Trophoblast cell (in vitro differentiated cells and primary cell): ENCODE measurements around the gene SERPINA7.
"Not testable (repeated sequence)": the region's sequence is repeated elsewhere in the genome, so short reads cannot be mapped to it uniquely, and the experiment has no call there.

Source experiments
- DNase-seq, 2 donors: peaks; one replicate each; pipeline ENCODE4 v3.0.0-alpha.2; 2016
- H2AFZ ChIP-seq: 2 replicates; pipeline ENCODE4 v1.6.1; 2013; ENCODE audit warnings: low read length, moderate library complexity, mild to moderate bottlenecking; ENCODE audit not compliant: insufficient read depth, poor library complexity
- H2AK5ac ChIP-seq: 2 replicates; pipeline ENCODE4 v1.6.1; 2013; ENCODE audit warnings: mild to moderate bottlenecking, low read length
- H2BK120ac ChIP-seq: 2 replicates; pipeline ENCODE4 v1.6.1; 2013; ENCODE audit warnings: low read length, mild to moderate bottlenecking, moderate library complexity; ENCODE audit not compliant: insufficient read depth, poor library complexity
- H2BK12ac ChIP-seq: 2 replicates; pipeline ENCODE4 v1.6.1; 2013; ENCODE audit warnings: mild to moderate bottlenecking, low read length, moderate library complexity
- H2BK5ac ChIP-seq: 2 replicates; pipeline ENCODE4 v1.6.1; 2013; ENCODE audit warnings: low read length, low read depth, moderate library complexity, mild to moderate bottlenecking; ENCODE audit not compliant: poor library complexity
- H3K14ac ChIP-seq: 2 replicates; pipeline ENCODE4 v1.6.1; 2013; ENCODE audit warnings: mild to moderate bottlenecking, low read length
- H3K18ac ChIP-seq: 2 replicates; pipeline ENCODE4 v1.6.1; 2013; ENCODE audit warnings: mild to moderate bottlenecking, low read length
- H3K23ac ChIP-seq: 2 replicates; pipeline ENCODE4 v1.6.1; 2013; ENCODE audit warnings: low read length
- H3K27ac ChIP-seq: 2 replicates; pipeline ENCODE4 v1.5.1; 2013; ENCODE audit warnings: low read depth, mild to moderate bottlenecking, inconsistent platforms, low read length, moderate library complexity
- H3K27me3 ChIP-seq: 2 replicates; pipeline ENCODE4 v1.6.1; 2013; ENCODE audit warnings: inconsistent platforms, mild to moderate bottlenecking, low read length, moderate library complexity; ENCODE audit not compliant: insufficient read depth
- H3K36me3 ChIP-seq, 2 experiments: 1 replicate in 1 of 2; 2 replicates in 1 of 2; pipeline ENCODE4 v1.6.1; 2013; ENCODE audit warnings: low read length in 2 of 2, mild to moderate bottlenecking in 2 of 2, moderate library complexity in 1 of 2; ENCODE audit not compliant: insufficient read depth in 2 of 2, control insufficient read depth in 1 of 2
- H3K4ac ChIP-seq: 2 replicates; pipeline ENCODE4 v1.6.1; 2013; ENCODE audit warnings: low read depth, mild to moderate bottlenecking, low read length, moderate library complexity
- H3K4me1 ChIP-seq, 2 experiments: 1 replicate in 1 of 2; 2 replicates in 1 of 2; pipeline ENCODE4 v1.6.1; 2013; ENCODE audit warnings: low read length in 2 of 2, mild to moderate bottlenecking in 2 of 2, moderate library complexity in 1 of 2; ENCODE audit not compliant: insufficient read depth in 2 of 2, control insufficient read depth in 1 of 2
- H3K4me2 ChIP-seq: 2 replicates; pipeline ENCODE4 v1.6.1; 2013; ENCODE audit warnings: inconsistent platforms, mild to moderate bottlenecking, low read length, moderate library complexity
- H3K4me3 ChIP-seq: 2 replicates; pipeline ENCODE4 v1.5.1; 2013; ENCODE audit warnings: mild to moderate bottlenecking, low read depth, low read length, inconsistent platforms
- H3K79me1 ChIP-seq: one replicate; pipeline ENCODE4 v1.6.1; 2013; ENCODE audit warnings: low read length
- H3K79me2 ChIP-seq: 2 replicates; pipeline ENCODE4 v1.6.1; 2013; ENCODE audit warnings: low read length, mild to moderate bottlenecking; ENCODE audit not compliant: control insufficient read depth, insufficient read depth, poor library complexity
- H3K9ac ChIP-seq: 2 replicates; pipeline ENCODE4 v1.6.1; 2013; ENCODE audit warnings: mild to moderate bottlenecking, low read length
- H3K9me3 ChIP-seq: 2 replicates; pipeline ENCODE4 v1.6.1; 2013; ENCODE audit warnings: low read depth, mild to moderate bottlenecking, control low read depth, inconsistent platforms, low read length; ENCODE audit not compliant: insufficient read depth
- H4K12ac ChIP-seq: 2 replicates; pipeline ENCODE4 v1.6.1; 2013; ENCODE audit warnings: low read depth, mild to moderate bottlenecking, low read length, moderate library complexity
- H4K8ac ChIP-seq: 2 replicates; pipeline ENCODE4 v1.6.1; 2013; ENCODE audit warnings: low read depth, mild to moderate bottlenecking, low read length, moderate library complexity
- H4K91ac ChIP-seq: one replicate; pipeline ENCODE4 v1.6.1; 2013; ENCODE audit warnings: low read depth, mild to moderate bottlenecking, low read length, moderate library complexity
- WGBS: extraction: QIAGEN DNeasy Blood & Tissue Kit; methylation state at CpG from one replicate; pipeline ENCODE4 v1.1.7; 2013; ENCODE audit warnings: missing lambda C conversion rate; ENCODE audit not compliant: insufficient read length, insufficient coverage; ENCODE audit errors: extremely low coverage; 5-methylcytosine and 5-hydroxymethylcytosine counted together

The SERPINA7 gene

GRCh38 chrX:106009145-106009544 lies 29.4 kb downstream of the SERPINA7 start:
- H3K9me3 ChIP-seq: no peaks in the 10 kb centered on the region
- no peak overlapping the region for H3K4ac ChIP-seq
- no peaks in the 10 kb centered on the region for H3K79me1 ChIP-seq
- no peak overlapping the region for H2BK120ac ChIP-seq
- no peak overlapping the region for H3K14ac ChIP-seq
- no peaks in the 10 kb centered on the region for H3K27me3 ChIP-seq
- WGBS: no CpG with 5 or more reads among the region's 5 CpGs
- no peak overlapping the region for H3K4me2 ChIP-seq
- H3K36me3 ChIP-seq: no peaks in the 10 kb centered on the region
- DNase-seq: no peak
- no peak overlapping the region for H3K9ac ChIP-seq
- H2AFZ ChIP-seq: no peak overlapping the region
- no peak overlapping the region for H3K23ac ChIP-seq
- no peaks in the 10 kb centered on the region for H3K4me1 ChIP-seq
- H4K12ac ChIP-seq: no peak overlapping the region
- H2BK5ac ChIP-seq: no peak overlapping the region
- H3K18ac ChIP-seq: no peak overlapping the region
- no peaks in the 10 kb centered on the region for H3K79me2 ChIP-seq
- H3K4me3 ChIP-seq: no peak overlapping the region
- no peak overlapping the region for H4K8ac ChIP-seq
- H2BK12ac ChIP-seq: no peak overlapping the region
- no peak overlapping the region for H2AK5ac ChIP-seq
- H3K27ac ChIP-seq: no peak overlapping the region
- H4K91ac ChIP-seq: no peak overlapping the region

DNA sequence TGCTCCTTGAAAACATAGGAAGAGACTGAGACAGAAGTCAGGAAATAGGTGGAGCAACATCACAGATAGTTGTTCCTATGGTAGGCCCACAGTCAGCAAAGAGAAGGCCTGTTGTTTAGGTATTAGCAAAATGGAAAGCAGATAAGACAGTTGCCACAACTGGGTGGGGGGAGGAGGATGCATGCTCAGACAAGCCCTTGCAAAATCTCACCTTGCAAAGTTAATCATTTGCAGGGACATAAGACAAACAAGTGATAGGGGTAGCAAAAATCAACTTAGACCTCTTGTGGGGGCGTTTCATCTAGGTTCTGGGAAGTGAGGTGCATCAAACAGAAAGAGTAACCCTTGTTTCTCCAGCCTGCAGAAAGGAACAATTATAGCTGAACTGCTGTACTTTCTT lies 30.7 kb downstream of the SERPINA7 start:
- DNase-seq: no peak
- Histone ChIP-seq H2AK5ac (no peak overlapping the region), H3K4me2 (no peak overlapping the region), H3K4ac (no peak overlapping the region), H3K9ac (no peak overlapping the region), H3K27ac (no peak overlapping the region), H3K14ac (no peak overlapping the region), H2BK12ac (no peak overlapping the region), H3K4me3 (no peak overlapping the region), H3K36me3 (no peaks in the 10 kb centered on the region), H4K12ac (no peak overlapping the region), H4K8ac (no peak overlapping the region), H2AFZ (no peak overlapping the region), H3K79me1 (no peaks in the 10 kb centered on the region), H3K23ac (no peak overlapping the region), H3K9me3 (no peaks in the 10 kb centered on the region), H3K27me3 (no peaks in the 10 kb centered on the region), H2BK5ac (no peak overlapping the region), H2BK120ac (no peak overlapping the region), H3K79me2 (no peaks in the 10 kb centered on the region), H4K91ac (no peak overlapping the region), H3K4me1 (no peaks in the 10 kb centered on the region), H3K18ac (no peak overlapping the region)
- WGBS: no CpG with 5 or more reads among the region's 1 CpG

DNA sequence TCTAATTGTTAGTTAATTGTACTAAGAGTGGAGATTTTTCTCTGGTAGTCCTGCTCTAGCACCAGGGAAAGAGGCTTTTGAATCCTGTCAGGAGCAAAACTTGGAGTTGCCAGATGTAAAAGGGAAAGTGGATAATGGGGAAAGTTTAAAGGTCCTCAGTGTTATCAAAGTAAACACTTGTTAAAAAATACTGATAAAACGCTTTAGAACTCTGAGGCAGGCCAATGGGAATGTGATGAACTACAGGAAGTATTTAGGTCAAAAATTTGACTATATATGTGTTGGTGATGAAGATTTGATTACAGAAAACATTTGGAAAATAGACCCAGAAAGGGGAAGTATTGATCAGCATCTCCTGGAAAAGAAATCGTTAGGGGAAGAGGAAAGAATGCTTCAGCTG lies 32.8 kb downstream of the SERPINA7 start:
- Histone ChIP-seq H2AFZ (no peak overlapping the region), H3K4me3 (no peak overlapping the region), H3K9me3 (no peaks in the 10 kb centered on the region), H3K4me1 (no peaks in the 10 kb centered on the region), H4K12ac (no peak overlapping the region), H3K4me2 (no peak overlapping the region), H2BK5ac (no peak overlapping the region), H4K91ac (no peak overlapping the region), H3K4ac (no peak overlapping the region), H3K27ac (no peak overlapping the region), H3K36me3 (no peaks in the 10 kb centered on the region), H3K18ac (no peak overlapping the region), H3K79me2 (no peaks in the 10 kb centered on the region), H2BK120ac (no peak overlapping the region), H4K8ac (no peak overlapping the region), H3K14ac (no peak overlapping the region), H3K27me3 (no peaks in the 10 kb centered on the region), H2BK12ac (no peak overlapping the region), H3K23ac (no peak overlapping the region), H2AK5ac (no peak overlapping the region), H3K79me1 (no peaks in the 10 kb centered on the region), H3K9ac (no peak overlapping the region)
- no CpG with 5 or more reads among the region's 2 CpGs for WGBS
- no peak for DNase-seq

DNA sequence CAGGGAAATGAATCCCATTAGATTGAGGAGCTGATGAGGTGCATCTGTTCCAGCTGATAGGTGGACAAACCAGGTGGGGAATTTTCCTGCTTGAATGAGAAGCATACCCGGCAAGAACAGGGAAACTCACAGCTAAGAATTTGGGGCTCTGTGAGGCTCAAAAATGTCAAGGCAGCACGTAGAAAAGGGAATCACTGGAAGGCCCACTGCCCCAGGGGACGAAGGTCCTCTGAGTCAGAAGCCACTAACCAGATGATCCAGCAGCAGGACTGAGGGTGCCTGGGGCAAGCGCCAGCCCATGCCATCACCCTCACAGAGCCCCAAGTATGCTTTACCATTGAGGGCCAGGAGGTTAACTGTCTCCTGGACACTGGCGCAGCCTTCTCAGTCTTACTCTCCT lies 37.9 kb downstream of the SERPINA7 start:
- H4K8ac ChIP-seq, H3K14ac ChIP-seq, DNase-seq, H4K91ac ChIP-seq, H3K4ac ChIP-seq, H2AK5ac ChIP-seq, H2AFZ ChIP-seq, H4K12ac ChIP-seq, H3K18ac ChIP-seq, H3K79me2 ChIP-seq, H2BK120ac ChIP-seq, H3K79me1 ChIP-seq, H3K9ac ChIP-seq, H3K4me2 ChIP-seq, H3K27ac ChIP-seq, H2BK12ac ChIP-seq, H3K9me3 ChIP-seq, H3K4me3 ChIP-seq, H3K27me3 ChIP-seq, H2BK5ac ChIP-seq, H3K4me1 ChIP-seq, H3K23ac ChIP-seq, H3K36me3 ChIP-seq: not testable (repeated sequence)
- no CpG with 5 or more reads among the region's 5 CpGs for WGBS

GRCh38 chrX:106000203-106000602 lies 38.3 kb downstream of the SERPINA7 start:
- no peaks in the 10 kb centered on the region for H3K79me1 ChIP-seq
- H3K4me1 ChIP-seq: no peaks in the 10 kb centered on the region

More at GRCh38 chrX:106000203-106000602, 38.3 kb downstream of the SERPINA7 start:
- no peaks in the 10 kb centered on the region for H3K79me2 ChIP-seq
- H3K9me3 ChIP-seq: no peaks in the 10 kb centered on the region
- H3K4me3 ChIP-seq: no peak overlapping the region
- no peak overlapping the region for H3K4ac ChIP-seq
- no peak overlapping the region for H3K18ac ChIP-seq
- H3K14ac ChIP-seq: no peak overlapping the region
- H4K91ac ChIP-seq: no peak overlapping the region
- no peak overlapping the region for H3K9ac ChIP-seq
- H4K8ac ChIP-seq: no peak overlapping the region
- H4K12ac ChIP-seq: no peak overlapping the region
- H2BK120ac ChIP-seq: no peak overlapping the region
- no peak overlapping the region for H2AFZ ChIP-seq
- no peak overlapping the region for H2BK5ac ChIP-seq
- no peak overlapping the region for H2BK12ac ChIP-seq
- no peaks in the 10 kb centered on the region for H3K27me3 ChIP-seq
- no peak overlapping the region for H2AK5ac ChIP-seq
- no peak for DNase-seq
- no peak overlapping the region for H3K27ac ChIP-seq
- no peaks in the 10 kb centered on the region for H3K36me3 ChIP-seq
- no peak overlapping the region for H3K23ac ChIP-seq
- H3K4me2 ChIP-seq: no peak overlapping the region
